Measurements from ENCODE around the gene NACC1. TPM values are rescaled to one million over a fixed set of nuclear protein-coding genes. Genes with fewer than 3 reads are reported as not detected.

NACC1 gene
- total and polyA plus RNA-seq, 2 of the 13 experiments (the other 11 are each of a cell fraction or from before 2014, with no cell fraction given) = 31.8 to 42.3 TPM

GRCh38 chr19:13151605-13152355, 33.7 kb downstream of the NACC1 start (continued):
- TF ChIP-seq, protein P1, sequence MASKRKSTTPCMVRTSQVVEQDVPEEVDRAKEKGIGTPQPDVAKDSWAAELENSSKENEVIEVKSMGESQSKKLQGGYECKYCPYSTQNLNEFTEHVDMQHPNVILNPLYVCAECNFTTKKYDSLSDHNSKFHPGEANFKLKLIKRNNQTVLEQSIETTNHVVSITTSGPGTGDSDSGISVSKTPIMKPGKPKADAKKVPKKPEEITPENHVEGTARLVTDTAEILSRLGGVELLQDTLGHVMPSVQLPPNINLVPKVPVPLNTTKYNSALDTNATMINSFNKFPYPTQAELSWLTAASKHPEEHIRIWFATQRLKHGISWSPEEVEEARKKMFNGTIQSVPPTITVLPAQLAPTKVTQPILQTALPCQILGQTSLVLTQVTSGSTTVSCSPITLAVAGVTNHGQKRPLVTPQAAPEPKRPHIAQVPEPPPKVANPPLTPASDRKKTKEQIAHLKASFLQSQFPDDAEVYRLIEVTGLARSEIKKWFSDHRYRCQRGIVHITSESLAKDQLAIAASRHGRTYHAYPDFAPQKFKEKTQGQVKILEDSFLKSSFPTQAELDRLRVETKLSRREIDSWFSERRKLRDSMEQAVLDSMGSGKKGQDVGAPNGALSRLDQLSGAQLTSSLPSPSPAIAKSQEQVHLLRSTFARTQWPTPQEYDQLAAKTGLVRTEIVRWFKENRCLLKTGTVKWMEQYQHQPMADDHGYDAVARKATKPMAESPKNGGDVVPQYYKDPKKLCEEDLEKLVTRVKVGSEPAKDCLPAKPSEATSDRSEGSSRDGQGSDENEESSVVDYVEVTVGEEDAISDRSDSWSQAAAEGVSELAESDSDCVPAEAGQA (IDR thresholded peaks at IDR 0.05; ENCODE audit: low read depth) = peak; percentile 39
- TF ChIP-seq, protein P1 (CRISPR knock-in tag; IDR thresholded peaks at IDR 0.05; ENCODE audit: borderline replicate concordance) = no peak; the same call in 1 of the 2 replicates
- TF ChIP-seq MEF2D (CRISPR knock-in tag; IDR thresholded peaks at IDR 0.05) = 0 out of 2 replicates have a peak, but pooled peaks have one; percentile 42
- peak; percentile 27; the same call in 1 of the 2 replicates for TF ChIP-seq HMG20A (CRISPR knock-in tag; IDR thresholded peaks at IDR 0.05; ENCODE audit: borderline replicate concordance)
- no peak for TF ChIP-seq U2AF1 (optimal IDR thresholded peaks at IDR 0.05; ENCODE audit: low read depth, low read length)
- no peak for TF ChIP-seq CENPBD1 (CRISPR knock-in tag; IDR thresholded peaks at IDR 0.05; ENCODE audit: borderline replicate concordance, low read depth)
- no peak for TF ChIP-seq CHCHD3 (CRISPR knock-in tag; IDR thresholded peaks at IDR 0.05)
- TF ChIP-seq USF2 (IDR thresholded peaks at IDR 0.05; ENCODE audit: low read depth, low read length) = no peak
- peak; percentile 95; the same call in 1 of the 2 replicates for TF ChIP-seq USF2 (CRISPR knock-in tag; IDR thresholded peaks at IDR 0.05; ENCODE audit: borderline replicate concordance)
- TF ChIP-seq ONECUT2 (CRISPR knock-in tag; IDR thresholded peaks at IDR 0.05) = no peak
- TF ChIP-seq TBX2 (CRISPR knock-in tag; IDR thresholded peaks at IDR 0.05; ENCODE audit: borderline replicate concordance) = peak; percentile 37
- peak; percentile 95 for TF ChIP-seq TFDP1 (CRISPR knock-in tag; IDR thresholded peaks at IDR 0.05; ENCODE audit: borderline replicate concordance)
- 0 out of 2 replicates have a peak, but pooled peaks have one; percentile 31 for TF ChIP-seq MTF1 (CRISPR knock-in tag; IDR thresholded peaks at IDR 0.05)
- no peak for TF ChIP-seq ARNT2 (CRISPR knock-in tag; IDR thresholded peaks at IDR 0.05; ENCODE audit: low read depth)
- TF ChIP-seq NFRKB (IDR thresholded peaks at IDR 0.05) = no peak
- TF ChIP-seq ZNF18 (CRISPR knock-in tag; IDR thresholded peaks at IDR 0.05; ENCODE audit: insufficient replicate concordance) = peak; percentile 78
- TF ChIP-seq SPEN (CRISPR knock-in tag; IDR thresholded peaks at IDR 0.05; ENCODE audit: low read depth) = peak; percentile 82

Data from HepG2 (cell line).